Fibroblast of lung (primary cell): Measurements from ENCODE around the gene SNX20. TPM values are rescaled to one million over a fixed set of nuclear protein-coding genes. Genes with fewer than 3 reads are reported as not detected.

Experiments
- DNase-seq, 2 donors: peaks; one replicate each; pipeline versions ENCODE4 v3.0.0 to v3.0.0-alpha.2; 2010; ENCODE audit warnings: low read depth in 2 of 2
- H2AFZ ChIP-seq: 2 replicates; pipeline ENCODE4 v1.5.1; 2012; ENCODE audit warnings: low read length, control low read depth, inconsistent platforms
- H3K27ac ChIP-seq: 2 replicates; pipeline ENCODE4 v1.5.1; 2011; ENCODE audit warnings: low read length, control low read depth; ENCODE audit not compliant: insufficient read depth
- H3K27me3 ChIP-seq: 2 replicates; pipeline ENCODE4 v1.5.1; 2011; ENCODE audit warnings: mild to moderate bottlenecking, low read length; ENCODE audit not compliant: control insufficient read depth, insufficient read depth
- H3K36me3 ChIP-seq: 2 replicates; pipeline ENCODE4 v1.5.1; 2011; ENCODE audit warnings: low read length; ENCODE audit not compliant: control insufficient read depth, insufficient read depth
- H3K4me1 ChIP-seq: 2 replicates; pipeline ENCODE4 v1.5.1; 2011; ENCODE audit warnings: low read length; ENCODE audit not compliant: control insufficient read depth, insufficient read depth; ENCODE audit errors: extremely low read depth
- H3K4me2 ChIP-seq: 2 replicates; pipeline ENCODE4 v1.5.1; 2011; ENCODE audit warnings: low read length, control low read depth; ENCODE audit not compliant: insufficient read depth; ENCODE audit errors: extremely low read depth
- H3K4me3 ChIP-seq, 4 experiments: fragments of 200-600 bp in 1 of 4; sonication (generic) in 1 of 4; replicated peaks in 1 of 4; 2 replicates each; pipeline ENCODE4 v1.5.1; 2011 to 2016; ENCODE audit warnings: low read length in 4 of 4, low read depth in 3 of 4, mild to moderate bottlenecking in 3 of 4, control low read depth in 2 of 4, inconsistent platforms in 1 of 4, mixed read lengths in 1 of 4; ENCODE audit not compliant: insufficient read depth in 1 of 4; ENCODE audit errors: control extremely low read depth in 1 of 4
- H3K79me2 ChIP-seq: 2 replicates; pipeline ENCODE4 v1.5.1; 2012; ENCODE audit warnings: mild to moderate bottlenecking, low read length, inconsistent platforms; ENCODE audit not compliant: control insufficient read depth, insufficient read depth
- H3K9ac ChIP-seq: 2 replicates; pipeline ENCODE4 v1.5.1; 2011; ENCODE audit warnings: mild to moderate bottlenecking, low read length, control low read depth; ENCODE audit not compliant: insufficient read depth
- H3K9me3 ChIP-seq: 2 replicates; pipeline ENCODE4 v1.5.1; 2012; ENCODE audit warnings: low read depth, low read length; ENCODE audit not compliant: control insufficient read depth, insufficient read depth
- H4K20me1 ChIP-seq: 2 replicates; pipeline ENCODE4 v1.5.1; 2011; ENCODE audit warnings: low read length; ENCODE audit not compliant: control insufficient read depth, insufficient read depth; ENCODE audit errors: extremely low read depth
- CTCF ChIP-seq, 2 donors: IDR thresholded peaks in 1 of 2; conservative IDR thresholded peaks in 1 of 2; 1 replicate in 1 of 2; 2 replicates in 1 of 2; pipeline ENCODE4 v1.5.1; 2011 to 2012; ENCODE audit warnings: low read length in 2 of 2, control low read depth in 1 of 2, inconsistent platforms in 1 of 2, low read depth in 1 of 2, mild to moderate bottlenecking in 1 of 2
- EZH2 ChIP-seq: IDR thresholded peaks from 2 replicates; pipeline ENCODE4 v1.5.1; 2012; ENCODE audit warnings: low read length, control low read depth, mild to moderate bottlenecking; ENCODE audit errors: missing control alignments
- polyA plus RNA-seq, 2 donors: library from polyadenylated mRNA; depleted of rRNA in 1 of 2; stranded (reverse) in 1 of 2; unstranded in 1 of 2; fragments of >200 nt; gene quantifications; 2 replicates each; pipeline ENCODE4 v1.2.1, GENCODE V29; 2011 to 2012; ENCODE audit warnings: missing spikeins in 1 of 2
- total RNA-seq: library from RNA; depleted of rRNA; stranded (reverse); fragments of >200 nt; gene quantifications from 2 replicates; pipeline ENCODE4 v1.2.1, GENCODE V29; 2014

SNX20 gene
- total and polyA plus RNA-seq, 2 donors (not counting 1 experiment from before 2014, with no cell fraction given): not detected

GRCh38 chr16:50636753-50637374, 44.2 kb downstream of the SNX20 start:
- Histone ChIP-seq H3K79me2 (no peaks in the 10 kb centered on the region), H3K27me3 (no peaks in the 10 kb centered on the region), H3K9me3 (no peaks in the 10 kb centered on the region), H4K20me1 (no peaks in the 10 kb centered on the region), H2AFZ (no peak overlapping the region), H3K4me3 (no peak overlapping the region), H3K4me1 (no peaks in the 10 kb centered on the region), H3K9ac (no peak overlapping the region), H3K4me2 (no peak overlapping the region), H3K27ac (no peak overlapping the region), H3K36me3 (no peaks in the 10 kb centered on the region)
- DNase-seq: no peak
- no peak for TF ChIP-seq EZH2
- no peak for TF ChIP-seq CTCF (conservative IDR thresholded peaks at IDR 0.05 in 1 of 2, IDR thresholded peaks at IDR 0.05 in 1 of 2; ENCODE audit: low read depth in 1 of 2, low read length in 2 of 2)

GRCh38 chr16:50635505-50636392, 45.4 kb downstream of the SNX20 start:
- H4K20me1 ChIP-seq: no peaks in the 10 kb centered on the region
- H3K4me2 ChIP-seq: no peak overlapping the region
- TF ChIP-seq CTCF (conservative IDR thresholded peaks at IDR 0.05 in 1 of 2, IDR thresholded peaks at IDR 0.05 in 1 of 2; ENCODE audit: low read depth in 1 of 2, low read length in 2 of 2): no peak
- no peak for TF ChIP-seq EZH2
- H2AFZ ChIP-seq: no peak overlapping the region
- no peak for DNase-seq
- no peak overlapping the region for H3K4me3 ChIP-seq
- no peak overlapping the region for H3K27ac ChIP-seq
- H3K79me2 ChIP-seq: no peaks in the 10 kb centered on the region
- H3K36me3 ChIP-seq: no peaks in the 10 kb centered on the region
- H3K27me3 ChIP-seq: no peaks in the 10 kb centered on the region
- H3K9ac ChIP-seq: no peak overlapping the region
- no peaks in the 10 kb centered on the region for H3K4me1 ChIP-seq
- no peaks in the 10 kb centered on the region for H3K9me3 ChIP-seq

- Histone ChIP-seq H3K4me1 (no peaks in the 10 kb centered on the region), H3K9ac (no peak overlapping the region), H3K4me3 (no peak overlapping the region), H3K4me2 (no peak overlapping the region), H3K36me3 (no peaks in the 10 kb centered on the region), H2AFZ (no peak overlapping the region), H3K27ac (no peak overlapping the region), H3K79me2 (no peaks in the 10 kb centered on the region), H3K9me3 (no peaks in the 10 kb centered on the region), H3K27me3 (no peaks in the 10 kb centered on the region), H4K20me1 (no peaks in the 10 kb centered on the region)
- DNase-seq: no peak
- no peak for TF ChIP-seq CTCF (conservative IDR thresholded peaks at IDR 0.05 in 1 of 2, IDR thresholded peaks at IDR 0.05 in 1 of 2; ENCODE audit: low read depth in 1 of 2, low read length in 2 of 2)
Observed at GRCh38 chr16:50634947-50635346, 46.2 kb downstream of the SNX20 start.
